OCI-LY3 (cell line): ENCODE data around the gene BARX2.

Experiments used
- H2AFZ ChIP-seq: fragments of 200-600, 300-600 bp; shearing (Covaris generic); 2 replicates; pipeline ENCODE4 v1.6.0; 2014; ENCODE audit warnings: antibody characterized with exemption, low read depth, low read length
- H3K27ac ChIP-seq: fragments of 200-600, 300-600 bp; sonication (generic); 2 replicates; pipeline ENCODE4 v1.5.1; 2014; ENCODE audit warnings: mild to moderate bottlenecking, low read length, moderate library complexity, mixed read lengths
- H3K27me3 ChIP-seq: fragments of 200-600, 300-600 bp; sonication (generic); 2 replicates; pipeline ENCODE4 v1.6.1; 2014; ENCODE audit warnings: low read depth, low read length, mixed read lengths
- H3K36me3 ChIP-seq: fragments of 200-600, 300-600 bp; sonication (generic); replicated peaks from 2 replicates; pipeline ENCODE3; 2014; ENCODE audit warnings: low read depth, low read length, mixed read lengths
- H3K4me1 ChIP-seq: fragments of 300-600, 200-600 bp; sonication (generic); 2 replicates; pipeline ENCODE4 v1.6.1; 2014; ENCODE audit warnings: low read length, mixed read lengths
- H3K4me2 ChIP-seq: fragments of 200-600, 300-600 bp; sonication (generic); 2 replicates; pipeline ENCODE4 v1.6.1; 2014; ENCODE audit warnings: low read length, mixed read lengths
- H3K4me3 ChIP-seq: fragments of 300-600, 200-600 bp; sonication (generic); 2 replicates; pipeline ENCODE4 v1.5.1; 2014; ENCODE audit warnings: antibody characterized with exemption, mild to moderate bottlenecking, low read length, moderate library complexity
- H3K79me2 ChIP-seq: fragments of 300-600, 200-600 bp; shearing (Covaris generic); 2 replicates; pipeline ENCODE4 v1.6.1; 2014; ENCODE audit warnings: mild to moderate bottlenecking, low read length, mixed read lengths
- H3K9ac ChIP-seq: fragments of 300-600, 200-600 bp; shearing (Covaris generic); 2 replicates; pipeline ENCODE4 v1.6.0; 2014; ENCODE audit warnings: mild to moderate bottlenecking, low read length, moderate library complexity
- H3K9me3 ChIP-seq: fragments of 200-600, 300-600 bp; shearing (Covaris generic); 2 replicates; pipeline ENCODE4 v1.6.1; 2014; ENCODE audit warnings: low read length, mixed read lengths; ENCODE audit not compliant: insufficient read depth
- H4K20me1 ChIP-seq: fragments of 200-600, 300-600 bp; sonication (generic); 2 replicates; pipeline ENCODE4 v1.6.1; 2016; ENCODE audit warnings: low read length, mixed read lengths; ENCODE audit not compliant: insufficient read depth
- EZH2phosphoT487 ChIP-seq: fragments of 200-600 bp; shearing (Covaris generic); IDR thresholded peaks from 2 replicates; pipeline ENCODE4 v1.6.1; 2018; ENCODE audit warnings: antibody characterized with exemption, mixed run types, low read depth
- TF ChIP-seq, protein P1 (sequence below): fragments of 200-600, 300-600 bp; sonication (generic); IDR thresholded peaks from 2 replicates; pipeline ENCODE4 v1.5.1; 2014; ENCODE audit warnings: antibody characterized with exemption, low read length, low read depth

Gene BARX2

GRCh38 chr11:129368889-129369672, 6.6 kb upstream of the BARX2 start:
- Histone ChIP-seq H3K79me2 (no peaks in the 10 kb centered on the region), H3K36me3 (no peaks in the 10 kb centered on the region), H3K27me3 (peaks cover 44% of the 10 kb centered on the region), H3K4me3 (no peak overlapping the region), H3K27ac (no peak overlapping the region), H3K9ac (no peak overlapping the region), H2AFZ (no peak overlapping the region), H3K9me3 (no peaks in the 10 kb centered on the region), H3K4me2 (no peak overlapping the region), H4K20me1 (no peaks in the 10 kb centered on the region), H3K4me1 (peaks cover 4% of the 10 kb centered on the region; the same call in 1 of the 2 replicates)
- TF ChIP-seq, protein P1, sequence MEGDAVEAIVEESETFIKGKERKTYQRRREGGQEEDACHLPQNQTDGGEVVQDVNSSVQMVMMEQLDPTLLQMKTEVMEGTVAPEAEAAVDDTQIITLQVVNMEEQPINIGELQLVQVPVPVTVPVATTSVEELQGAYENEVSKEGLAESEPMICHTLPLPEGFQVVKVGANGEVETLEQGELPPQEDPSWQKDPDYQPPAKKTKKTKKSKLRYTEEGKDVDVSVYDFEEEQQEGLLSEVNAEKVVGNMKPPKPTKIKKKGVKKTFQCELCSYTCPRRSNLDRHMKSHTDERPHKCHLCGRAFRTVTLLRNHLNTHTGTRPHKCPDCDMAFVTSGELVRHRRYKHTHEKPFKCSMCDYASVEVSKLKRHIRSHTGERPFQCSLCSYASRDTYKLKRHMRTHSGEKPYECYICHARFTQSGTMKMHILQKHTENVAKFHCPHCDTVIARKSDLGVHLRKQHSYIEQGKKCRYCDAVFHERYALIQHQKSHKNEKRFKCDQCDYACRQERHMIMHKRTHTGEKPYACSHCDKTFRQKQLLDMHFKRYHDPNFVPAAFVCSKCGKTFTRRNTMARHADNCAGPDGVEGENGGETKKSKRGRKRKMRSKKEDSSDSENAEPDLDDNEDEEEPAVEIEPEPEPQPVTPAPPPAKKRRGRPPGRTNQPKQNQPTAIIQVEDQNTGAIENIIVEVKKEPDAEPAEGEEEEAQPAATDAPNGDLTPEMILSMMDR = no peak
- TF ChIP-seq EZH2phosphoT487 = no peak

DNA sequence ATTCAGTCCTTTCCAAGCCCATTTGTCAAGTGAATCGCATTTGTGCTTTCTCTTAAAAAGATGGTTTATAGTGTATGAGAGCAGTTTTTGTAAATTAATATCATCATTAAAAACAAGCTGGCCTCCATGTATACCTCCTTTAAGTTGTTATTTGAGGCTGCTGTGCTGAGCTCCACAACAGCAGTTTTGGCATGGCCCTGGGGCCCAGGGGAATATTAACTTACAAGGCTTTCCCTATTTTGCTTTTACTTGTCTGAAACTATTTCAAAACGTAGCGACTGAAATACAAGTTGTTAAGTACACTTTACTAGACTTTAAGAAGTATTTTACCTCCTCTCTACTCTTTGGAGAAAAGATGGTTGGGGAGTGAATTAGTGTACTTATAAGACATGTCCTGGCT, 4.9 kb upstream of the BARX2 start:
- H3K9me3 ChIP-seq = no peaks in the 10 kb centered on the region
- H3K27ac ChIP-seq = no peak overlapping the region
- no peak overlapping the region for H2AFZ ChIP-seq
- no peak overlapping the region for H3K9ac ChIP-seq
- H3K79me2 ChIP-seq = no peaks in the 10 kb centered on the region
- no peak overlapping the region for H3K4me2 ChIP-seq
- no peaks in the 10 kb centered on the region for H3K36me3 ChIP-seq
- no peaks in the 10 kb centered on the region for H3K4me1 ChIP-seq
- peaks cover 41% of the 10 kb centered on the region for H3K27me3 ChIP-seq
- no peak overlapping the region for H3K4me3 ChIP-seq
- TF ChIP-seq, protein P1 = no peak
- TF ChIP-seq EZH2phosphoT487 = no peak
- no peaks in the 10 kb centered on the region for H4K20me1 ChIP-seq

DNA sequence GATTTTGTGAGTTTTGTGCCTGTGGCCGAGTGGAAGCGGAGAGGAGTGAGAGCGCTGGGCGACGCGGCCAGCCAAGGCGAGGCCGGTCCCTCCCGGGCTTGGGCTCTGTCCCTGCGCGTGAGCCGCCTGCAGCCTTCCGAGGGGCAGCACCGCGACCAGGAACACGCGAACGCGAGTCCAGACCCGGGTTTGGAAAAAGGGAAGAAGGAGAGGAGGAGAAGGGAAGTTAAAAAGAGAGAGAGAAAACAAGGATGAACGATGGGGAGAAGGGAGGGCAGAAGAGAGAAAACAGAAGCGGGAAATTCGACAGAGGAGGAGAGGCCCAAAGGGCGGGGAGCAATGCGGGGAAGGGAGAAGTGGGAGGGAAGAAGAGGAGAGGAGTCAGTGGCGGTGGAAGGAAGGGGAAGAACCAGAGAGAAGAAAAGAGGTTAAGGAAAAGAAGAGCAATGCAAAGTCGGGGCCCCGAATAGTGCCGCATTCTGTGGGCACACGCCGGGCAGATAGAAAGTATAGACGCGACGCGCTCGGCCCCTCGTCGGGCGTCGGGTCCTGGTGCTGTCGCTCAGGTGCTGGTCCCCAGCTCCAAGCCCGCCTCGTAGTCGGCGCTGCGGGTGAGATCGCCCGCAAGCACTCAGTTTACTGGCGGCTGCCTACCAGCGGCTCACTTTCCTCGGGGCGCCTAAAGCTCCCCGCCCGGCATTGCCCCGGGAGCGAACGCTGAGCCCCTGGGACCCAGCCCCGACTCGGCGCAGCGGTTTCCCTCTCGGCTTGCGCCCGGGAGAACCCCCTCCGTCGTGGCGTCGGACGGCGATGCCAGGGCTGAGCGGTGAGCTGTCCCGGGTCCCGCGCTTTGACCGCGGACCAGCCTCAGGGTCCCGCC, 2.8 kb upstream of the BARX2 start:
- no peaks in the 10 kb centered on the region for H3K4me1 ChIP-seq
- no peak overlapping the region for H3K9ac ChIP-seq
- no peaks in the 10 kb centered on the region for H3K79me2 ChIP-seq
- TF ChIP-seq, protein P1 = no peak
- TF ChIP-seq EZH2phosphoT487 = no peak
- H3K27me3 ChIP-seq = peaks cover 22% of the 10 kb centered on the region; the same call in 1 of the 2 replicates
- no peak overlapping the region for H3K27ac ChIP-seq
- no peaks in the 10 kb centered on the region for H3K36me3 ChIP-seq
- H3K4me3 ChIP-seq = no peak overlapping the region
- no peaks in the 10 kb centered on the region for H3K9me3 ChIP-seq
- H2AFZ ChIP-seq = no peak overlapping the region
- H4K20me1 ChIP-seq = no peaks in the 10 kb centered on the region
- H3K4me2 ChIP-seq = no peak overlapping the region

DNA sequence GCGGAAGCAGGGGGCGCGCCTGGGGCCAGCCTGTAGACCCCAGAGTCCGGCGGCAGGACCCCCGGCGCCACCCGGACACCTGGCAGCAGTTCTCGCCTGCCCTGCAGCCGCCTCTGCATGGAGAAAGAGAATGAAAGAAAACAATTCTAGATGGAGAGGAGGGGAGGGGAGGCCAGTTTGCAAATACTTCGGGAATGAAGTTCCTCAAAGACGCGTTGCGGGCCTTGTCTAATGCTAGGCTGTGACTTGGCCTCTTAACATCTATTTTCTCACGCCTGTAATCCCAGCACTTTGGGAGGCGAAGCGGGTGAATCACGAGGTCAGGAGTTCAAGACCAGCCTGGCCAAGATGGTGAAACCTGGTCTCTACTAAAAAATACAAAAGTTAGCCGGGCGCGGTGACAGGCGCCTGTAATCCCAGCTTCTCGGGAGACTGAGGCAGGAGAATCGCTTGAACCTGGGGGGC, 2.1 kb upstream of the BARX2 start:
- Histone ChIP-seq H3K36me3 (no peaks in the 10 kb centered on the region), H4K20me1 (no peaks in the 10 kb centered on the region), H3K27ac (no peak overlapping the region), H3K9me3 (no peaks in the 10 kb centered on the region), H2AFZ (no peak overlapping the region), H3K27me3 (peaks cover 16% of the 10 kb centered on the region; the same call in 1 of the 2 replicates), H3K9ac (no peak overlapping the region), H3K4me2 (no peak overlapping the region), H3K4me1 (no peaks in the 10 kb centered on the region), H3K4me3 (no peak overlapping the region), H3K79me2 (no peaks in the 10 kb centered on the region)
- TF ChIP-seq, protein P1 = no peak
